HG03565 (cell line): ENCODE data around the gene GOLGA3.
A peak's percentile ranks its signal among the peaks of the same experiment; 100 is the strongest.
"Not testable (repeated sequence)": the region's sequence is repeated elsewhere in the genome, so short reads cannot be mapped to it uniquely, and the experiment has no call there.

Source experiments
- ATAC-seq: cut with Tn5 transposase; IDR thresholded peaks from one replicate; pipeline ENCODE4 v1.9.1; 2021; ENCODE audit warnings: mild to moderate bottlenecking, moderate library complexity; ENCODE audit not compliant: unreplicated experiment

Gene GOLGA3

DNA sequence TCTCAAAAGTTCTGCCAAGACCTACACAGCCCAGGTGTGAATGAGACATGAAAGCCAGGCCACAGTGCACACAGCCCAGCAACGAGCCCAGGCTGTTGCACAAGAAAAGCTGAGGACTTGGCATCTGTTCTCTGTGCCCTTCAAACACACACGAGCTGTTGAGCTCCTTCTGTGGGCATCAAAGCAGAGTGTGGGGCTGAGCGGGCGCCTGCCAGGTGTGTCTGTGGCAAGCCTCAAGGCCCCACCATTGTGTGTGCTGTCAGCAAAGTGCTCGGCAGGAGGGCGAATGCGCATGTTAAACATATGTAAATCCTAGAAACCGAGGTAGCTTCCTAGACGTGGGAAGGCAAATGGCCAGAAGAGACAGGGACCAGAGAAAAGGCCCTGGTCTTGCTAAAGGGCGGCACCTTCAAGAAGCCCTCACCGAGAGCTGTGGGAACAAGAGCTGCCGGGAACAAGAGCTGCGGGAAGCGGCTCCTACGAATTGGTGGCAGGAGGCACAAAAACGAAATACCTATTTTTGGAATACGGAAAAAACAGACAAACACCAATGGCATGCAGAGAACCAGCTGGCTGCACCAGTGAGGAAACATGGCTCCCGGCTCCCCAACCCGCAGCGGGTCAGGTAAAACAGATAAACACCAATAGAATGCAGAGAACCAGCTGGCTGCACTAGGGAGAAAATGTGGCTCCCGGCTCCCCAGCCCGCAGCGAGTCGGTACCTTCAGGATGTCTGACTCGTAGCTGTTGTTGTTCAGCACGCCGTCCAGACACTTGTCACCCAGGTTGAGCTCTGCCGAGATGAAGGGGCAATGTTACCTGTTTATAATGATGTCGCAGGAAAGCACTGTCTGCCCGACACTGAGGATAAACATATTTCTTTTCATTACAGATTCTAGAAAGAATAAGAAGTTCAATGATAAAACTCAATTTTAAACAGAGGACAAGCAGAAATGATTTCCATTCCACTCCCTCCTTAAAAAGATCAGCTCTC lies 19.0 kb upstream of the GOLGA3 start:
- ATAC-seq: no peak

DNA sequence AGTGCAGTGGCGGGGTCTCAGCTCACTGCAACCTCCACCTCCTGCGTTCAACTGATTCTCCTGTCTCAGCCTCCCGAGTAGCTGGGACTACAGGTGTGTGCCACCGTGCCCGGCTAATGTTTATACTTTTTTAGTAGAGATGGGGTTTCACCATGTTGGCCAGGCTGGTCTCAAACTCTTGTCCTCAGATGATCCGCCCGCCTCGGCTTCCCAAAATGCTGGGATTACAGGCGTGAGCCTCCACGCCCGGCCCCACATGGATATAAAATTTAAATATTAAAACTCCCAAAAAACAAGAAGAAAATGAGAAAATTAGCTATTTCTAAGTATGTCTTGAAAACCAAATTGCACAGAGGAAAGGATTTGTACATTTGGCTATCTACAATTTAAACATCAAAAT lies 16.0 kb upstream of the GOLGA3 start:
- ATAC-seq: not testable (repeated sequence)

DNA sequence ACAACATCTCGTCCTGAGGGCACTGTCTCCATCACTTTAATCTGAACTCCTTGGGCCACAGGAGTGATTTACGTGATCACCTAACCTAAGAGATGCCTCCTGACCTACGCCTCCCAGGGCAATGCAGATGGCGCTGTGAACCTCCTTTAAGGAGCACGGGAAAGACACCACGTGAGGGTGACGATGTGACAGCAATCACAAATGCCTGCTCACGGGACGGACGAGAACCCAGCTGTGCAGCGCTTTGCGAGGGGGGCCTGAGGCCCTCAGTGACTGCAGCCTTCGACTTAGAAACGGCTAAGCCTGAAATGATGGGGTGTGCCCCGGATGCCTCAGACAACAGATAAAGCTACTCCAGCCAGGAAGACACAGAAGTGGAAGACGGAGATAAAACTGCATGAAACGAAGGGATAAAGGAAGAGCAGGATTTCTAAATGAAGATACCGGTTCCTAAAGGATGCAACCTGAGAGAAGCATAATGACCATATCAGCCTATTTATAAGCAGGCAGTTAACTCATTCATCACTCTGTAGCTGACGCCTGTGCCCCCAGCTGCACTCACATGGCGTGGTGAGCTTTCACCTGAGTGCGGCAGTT lies 13.9 kb upstream of the GOLGA3 start:
- no peak for ATAC-seq

DNA sequence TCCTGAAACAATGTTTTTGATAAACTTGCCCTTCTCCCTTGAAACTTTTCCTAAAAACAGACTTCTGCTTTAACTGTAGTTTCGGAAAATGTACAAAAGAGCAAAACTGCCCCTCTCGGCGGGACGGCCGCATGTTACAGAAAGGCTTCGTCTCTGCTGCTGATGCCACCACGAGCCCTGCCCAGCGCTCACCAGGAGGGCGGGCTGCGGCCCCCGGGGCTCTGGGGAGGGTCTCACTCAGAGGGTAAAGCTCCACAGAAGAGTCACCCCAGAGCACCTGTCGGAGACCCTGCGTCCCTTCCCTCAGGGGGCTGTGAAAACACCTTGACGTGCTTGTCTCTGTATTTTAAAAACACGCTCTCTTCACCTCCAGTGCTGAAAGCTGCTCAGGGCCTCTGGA lies 12.5 kb upstream of the GOLGA3 start:
- ATAC-seq: no peak

DNA sequence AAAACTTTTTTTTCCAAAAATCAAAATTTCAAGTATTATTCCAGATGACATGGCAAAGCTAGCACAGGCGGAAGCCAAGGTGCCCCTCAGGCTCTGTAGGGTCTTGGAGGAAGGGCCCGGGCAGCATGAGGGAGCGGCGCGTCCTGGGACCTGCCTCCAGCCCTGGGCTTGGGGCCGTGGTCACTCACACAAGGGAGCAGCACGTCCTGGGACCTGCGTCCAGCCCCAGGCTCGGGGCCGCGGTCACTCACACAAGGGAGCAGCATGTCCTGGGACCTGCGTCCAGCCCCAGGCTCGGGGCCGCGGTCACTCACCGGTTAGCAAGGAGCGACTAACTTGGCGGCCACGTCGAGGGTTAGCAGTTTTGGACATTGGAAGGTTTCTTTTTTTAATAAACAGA lies 11.9 kb upstream of the GOLGA3 start:
- ATAC-seq: no peak

DNA sequence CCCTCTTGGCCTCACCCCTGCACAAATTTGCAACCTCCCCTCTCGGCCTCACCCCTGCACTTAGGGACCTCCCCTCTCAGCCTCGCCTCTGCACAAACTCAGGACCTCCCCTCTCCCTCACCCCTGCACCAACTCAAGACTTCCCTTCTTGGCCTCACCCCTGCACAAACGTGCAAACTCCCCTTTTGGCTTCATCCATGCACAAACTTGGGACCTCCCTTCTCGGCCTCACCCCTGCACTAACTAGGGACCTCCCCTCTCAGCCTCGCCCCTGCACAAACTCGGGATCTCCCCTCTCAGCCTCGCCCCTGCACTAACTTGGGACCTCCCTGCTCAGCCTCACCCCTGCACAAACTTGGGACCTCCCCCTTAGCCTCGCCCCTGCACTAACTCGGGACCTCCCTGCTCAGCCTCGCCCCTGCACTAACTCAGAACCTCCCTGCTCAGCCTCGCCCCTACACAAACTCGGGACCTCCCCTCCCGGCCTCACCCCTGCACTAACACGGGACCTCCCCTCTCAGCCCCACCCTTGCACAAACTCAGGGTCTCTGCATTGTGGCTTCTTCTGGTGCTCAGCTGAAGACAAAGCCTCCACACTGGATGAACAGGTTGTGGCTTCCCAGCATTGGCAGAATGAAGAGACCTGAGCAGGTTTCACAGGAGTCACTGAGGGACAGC lies 11.0 kb upstream of the GOLGA3 start:
- ATAC-seq: no peak

DNA sequence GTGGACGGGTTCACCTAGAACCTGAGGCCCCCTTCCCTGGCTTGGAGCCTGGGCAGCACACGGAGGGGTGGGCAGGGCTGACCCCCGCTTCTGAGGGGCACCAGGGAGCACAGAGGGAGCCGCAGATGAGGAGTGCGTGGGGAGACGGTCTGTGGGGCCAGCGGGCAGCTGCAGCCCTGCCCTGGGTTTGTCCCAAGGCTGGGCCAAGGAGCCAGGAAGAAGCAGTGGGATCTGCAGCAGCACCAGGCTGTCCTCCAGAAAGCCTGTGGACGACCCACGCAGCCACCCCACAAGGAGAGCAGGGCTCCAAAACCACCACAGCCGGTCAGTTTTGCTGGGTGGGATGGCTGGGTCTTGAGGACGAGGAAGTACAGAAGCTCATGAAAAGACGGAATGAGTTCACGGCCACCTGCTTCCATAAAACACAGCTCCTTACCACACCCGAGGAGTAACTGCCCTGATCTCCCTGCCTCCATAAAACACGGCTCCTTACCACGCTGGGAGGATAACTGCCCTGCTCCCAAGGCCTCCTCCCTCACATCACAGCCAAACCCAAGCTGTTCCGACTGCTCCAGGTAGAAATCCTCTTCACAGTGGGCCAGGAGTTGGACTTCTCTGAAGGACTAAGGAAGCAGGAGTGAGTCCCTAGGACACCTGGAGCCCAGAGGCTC lies 9.9 kb upstream of the GOLGA3 start:
- no peak for ATAC-seq

DNA sequence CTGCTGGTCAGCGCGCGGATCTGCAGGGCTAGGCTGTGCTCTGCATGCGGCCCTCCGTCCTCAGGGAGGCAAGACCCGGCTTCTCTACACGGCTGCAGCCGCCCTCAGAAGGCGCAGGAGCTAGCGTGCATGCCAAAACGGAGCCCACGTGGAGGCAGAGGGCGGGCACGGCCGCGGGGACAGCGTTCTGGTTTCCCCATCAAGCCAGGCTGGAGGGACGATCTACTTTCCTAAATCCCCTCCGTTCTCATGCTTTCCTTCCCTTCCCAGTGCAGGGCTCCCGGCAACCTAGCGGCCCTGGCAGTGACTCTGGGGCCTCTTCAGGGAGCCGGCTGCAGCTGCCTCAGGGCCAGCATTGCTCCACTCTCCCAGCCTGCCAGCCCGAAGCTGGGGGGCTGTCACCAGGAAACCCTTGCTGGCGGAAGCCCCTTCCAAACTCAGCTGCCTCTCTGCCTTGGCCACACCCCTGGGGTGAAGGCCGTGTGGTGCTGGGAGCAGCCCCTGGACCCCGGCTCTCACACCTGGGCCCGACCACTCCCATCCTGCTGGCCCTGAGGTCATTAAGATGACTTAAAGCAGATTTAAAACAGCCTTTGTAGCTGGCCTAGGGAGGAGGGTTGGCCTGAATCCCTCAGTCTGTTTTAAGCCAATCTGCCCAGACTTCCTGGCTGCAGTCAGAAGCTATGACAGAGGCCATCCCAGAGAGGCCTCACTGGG lies 9.2 kb upstream of the GOLGA3 start:
- ATAC-seq: no peak

DNA sequence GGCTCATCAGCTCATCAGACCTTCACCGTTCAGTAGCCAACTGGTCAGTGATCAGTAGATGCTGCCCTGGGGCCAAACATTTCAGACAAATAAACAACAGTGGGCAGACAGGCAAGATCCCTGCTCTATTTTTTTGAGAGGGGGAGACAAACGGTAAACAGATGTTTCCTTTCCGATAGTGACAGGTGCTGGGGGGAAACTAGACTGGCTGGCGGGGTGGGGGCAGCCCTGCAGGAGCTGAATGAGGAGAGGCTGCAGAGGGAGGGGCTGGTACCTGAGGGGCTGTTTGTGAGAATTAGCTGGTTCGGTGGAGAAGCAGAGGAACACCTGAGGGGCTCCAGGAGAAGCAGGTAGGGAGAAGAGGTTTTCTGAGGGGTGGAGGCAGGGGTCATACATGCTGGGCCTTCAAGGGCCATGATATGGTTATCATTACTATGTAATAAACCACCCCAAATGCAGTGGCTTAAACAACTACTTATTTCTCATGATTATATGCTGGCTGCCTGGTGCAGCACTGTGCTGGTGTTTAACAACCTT lies 8.2 kb upstream of the GOLGA3 start:
- ATAC-seq: no peak

DNA sequence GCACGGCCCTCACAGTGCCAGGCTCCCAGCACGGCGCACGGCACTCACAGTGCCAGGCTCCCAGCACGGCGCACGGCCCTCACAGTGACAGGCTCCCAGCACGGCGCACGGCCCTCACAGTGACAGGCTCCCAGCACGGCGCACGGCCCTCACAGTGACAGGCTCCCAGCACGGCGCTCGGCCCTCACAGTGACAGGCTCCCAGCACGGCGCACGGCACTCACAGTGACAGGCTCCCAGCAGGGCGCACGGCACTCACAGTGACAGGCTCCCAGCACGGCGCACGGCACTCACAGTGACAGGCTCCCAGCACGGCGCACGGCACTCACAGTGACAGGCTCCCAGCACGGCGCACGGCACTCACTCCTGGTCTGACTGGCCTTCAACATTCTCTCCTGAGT lies 7.6 kb upstream of the GOLGA3 start:
- ATAC-seq: not testable (repeated sequence)

DNA sequence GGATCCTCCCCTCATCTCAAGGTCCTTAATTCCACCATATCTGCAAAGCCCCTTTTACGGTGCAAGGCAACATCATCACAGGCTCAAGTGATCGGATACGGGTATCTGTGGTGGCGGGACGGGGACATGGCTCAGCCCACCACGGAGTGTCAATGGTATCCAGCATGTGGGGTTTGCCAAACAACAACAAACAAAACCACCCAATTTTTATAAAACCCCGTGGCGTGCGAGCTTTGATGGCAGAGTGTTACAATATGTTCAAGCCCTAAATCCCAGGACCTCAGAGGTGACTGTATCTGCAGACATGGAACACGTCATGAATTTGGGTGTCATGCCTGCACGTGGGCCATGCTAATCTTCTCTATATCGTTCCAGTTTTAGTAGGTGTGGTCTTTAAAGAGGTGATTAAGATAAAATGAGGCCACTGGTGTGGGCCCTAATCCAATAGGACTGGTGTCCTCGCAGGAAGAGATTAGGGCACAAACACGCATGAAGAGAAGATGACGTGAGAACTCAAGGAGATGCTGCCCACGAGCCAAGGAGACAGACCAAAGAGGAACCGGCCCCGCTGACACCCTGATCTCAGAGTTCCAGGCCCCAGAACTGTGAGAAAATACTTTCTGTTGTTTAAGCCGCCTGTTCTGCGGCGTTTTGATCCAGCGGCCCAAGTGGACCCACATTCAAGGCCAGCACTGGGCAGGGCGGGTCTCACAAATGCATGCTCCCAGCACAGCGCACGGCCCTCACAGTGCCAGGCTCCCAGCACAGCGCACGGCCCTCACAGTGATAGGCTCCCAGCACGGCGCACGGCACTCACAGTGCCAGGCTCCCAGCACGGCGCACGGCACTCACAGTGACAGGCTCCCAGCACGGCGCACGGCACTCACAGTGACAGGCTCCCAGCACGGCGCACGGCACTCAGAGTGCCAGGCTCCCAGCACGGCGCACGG lies 6.7 kb upstream of the GOLGA3 start:
- no peak for ATAC-seq

DNA sequence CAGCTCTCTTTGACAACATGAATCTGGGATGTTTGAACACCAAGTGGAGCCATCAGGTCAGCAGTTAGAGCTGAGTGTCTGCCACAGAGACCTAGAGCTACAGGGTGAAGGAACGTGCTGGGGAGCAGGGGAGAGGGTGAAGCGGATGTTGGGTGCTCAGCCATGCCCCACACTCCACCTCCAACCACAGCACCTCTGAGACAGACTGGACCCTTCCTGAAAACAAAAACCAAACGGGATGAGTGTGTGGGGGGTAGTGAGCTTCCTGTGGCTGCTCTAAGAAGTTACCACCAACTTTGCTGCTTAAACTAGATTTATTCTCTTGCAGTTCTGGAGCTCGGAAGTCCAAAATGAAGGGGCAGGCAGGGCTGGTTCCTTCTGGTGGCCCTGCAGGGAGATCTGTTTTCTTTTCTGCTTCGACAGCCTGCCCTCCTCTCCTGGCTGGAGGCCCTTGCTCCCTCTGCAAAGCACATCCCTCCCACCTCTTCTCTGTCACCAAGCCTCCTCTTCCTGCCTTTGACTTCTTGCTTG lies 5.6 kb upstream of the GOLGA3 start:
- no peak for ATAC-seq

DNA sequence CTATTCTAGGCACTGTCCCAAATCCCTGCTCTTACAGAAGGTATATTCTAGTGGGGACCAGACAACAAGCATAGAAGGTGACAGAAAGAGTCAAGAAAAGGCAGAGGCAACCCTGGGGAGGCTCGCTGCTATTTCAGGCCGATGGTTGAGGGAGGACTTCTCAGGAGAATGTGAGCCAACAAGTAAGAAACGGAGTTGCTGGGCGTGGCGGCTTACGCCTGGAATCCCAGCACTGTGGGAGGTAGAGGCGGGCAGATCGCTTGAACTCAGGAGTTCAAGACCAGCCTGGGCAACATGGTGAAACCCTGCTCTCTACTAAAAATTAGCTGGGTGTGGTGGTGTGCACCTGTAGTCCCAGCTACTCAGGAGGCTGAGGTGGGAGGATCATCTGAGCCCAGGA lies 4.7 kb upstream of the GOLGA3 start:
- ATAC-seq: no peak

DNA sequence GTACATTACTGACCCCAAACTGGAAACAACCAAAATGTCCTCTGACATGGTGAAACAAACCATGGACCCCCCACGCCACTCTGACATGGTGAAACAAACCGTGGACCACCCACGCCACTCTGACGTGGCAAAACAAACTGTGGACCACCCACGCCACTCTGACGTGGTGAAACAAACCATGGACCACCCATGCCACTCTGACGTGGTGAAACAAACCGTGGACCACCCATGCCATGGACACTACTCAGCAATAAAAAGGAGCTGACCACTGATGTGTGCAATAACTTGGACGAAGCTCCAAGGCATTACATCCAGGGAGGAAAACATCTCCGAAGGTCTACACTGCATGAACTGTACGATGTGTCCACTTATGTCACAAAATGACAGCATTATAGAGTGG lies 3.1 kb upstream of the GOLGA3 start:
- no peak for ATAC-seq

DNA sequence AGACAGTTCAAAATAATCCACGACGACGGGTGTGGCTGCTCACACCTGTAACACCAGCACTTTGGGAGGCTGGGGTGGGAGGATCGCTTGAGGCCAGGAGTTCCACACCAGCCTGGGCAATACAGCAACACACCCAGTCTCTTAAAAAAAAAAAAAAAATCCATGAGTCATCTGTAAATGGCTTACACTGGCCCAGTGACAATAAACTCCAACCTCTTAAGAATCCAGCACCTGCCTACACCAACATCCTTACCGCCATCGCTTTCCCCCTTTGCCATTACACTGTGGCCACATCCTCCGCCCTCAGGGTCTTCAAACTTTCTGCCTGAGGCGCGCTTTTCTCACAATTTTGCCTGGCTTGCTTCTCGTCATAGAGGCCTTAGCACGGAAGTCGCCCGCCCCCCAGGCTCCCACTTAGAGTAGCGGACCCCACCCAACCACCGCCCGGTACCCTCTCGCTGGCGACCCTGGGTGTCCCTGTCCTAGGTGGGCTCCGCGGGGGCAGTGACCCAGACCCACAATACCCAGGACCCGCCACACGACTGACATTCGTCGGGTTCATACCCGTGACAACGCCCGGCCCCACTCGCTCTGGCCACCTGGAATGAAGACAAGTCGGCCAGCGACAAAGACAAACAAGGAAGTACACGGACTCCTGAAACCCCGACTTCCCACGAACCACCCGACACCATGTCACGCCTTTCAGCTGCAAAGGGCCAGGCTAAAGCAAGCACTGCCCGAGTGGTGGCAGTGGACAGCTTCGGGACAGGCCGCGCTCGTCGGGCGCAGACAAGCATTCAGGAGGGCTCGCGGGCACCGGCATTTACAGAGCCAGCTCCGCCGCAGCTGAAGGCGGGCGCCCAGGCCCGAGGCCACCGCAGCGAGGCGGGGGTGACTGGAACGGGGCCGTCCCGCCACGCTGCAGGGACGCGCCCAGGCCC lies 636 bp downstream of the GOLGA3 start:
- ATAC-seq: peak; percentile 11

DNA sequence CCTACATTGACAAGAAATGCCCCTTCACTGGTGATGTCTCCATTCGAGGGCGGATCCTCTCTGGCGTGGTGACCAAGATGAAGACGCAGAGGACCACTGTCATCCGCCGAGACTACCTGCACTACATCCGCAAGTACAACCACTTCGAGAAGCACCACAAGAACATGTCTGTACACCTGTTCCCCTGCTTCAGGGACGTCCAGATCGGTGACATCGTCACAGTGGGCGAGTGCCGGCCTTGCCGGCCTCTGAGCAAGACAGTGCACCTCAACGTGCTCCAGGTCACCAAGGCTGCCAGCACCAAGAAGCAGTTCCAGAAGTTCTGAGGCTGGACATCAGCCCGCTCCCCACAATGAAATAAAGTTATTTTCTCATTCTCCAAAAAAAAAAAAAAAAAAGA lies 2.8 kb downstream of the GOLGA3 start:
- no peak for ATAC-seq

DNA sequence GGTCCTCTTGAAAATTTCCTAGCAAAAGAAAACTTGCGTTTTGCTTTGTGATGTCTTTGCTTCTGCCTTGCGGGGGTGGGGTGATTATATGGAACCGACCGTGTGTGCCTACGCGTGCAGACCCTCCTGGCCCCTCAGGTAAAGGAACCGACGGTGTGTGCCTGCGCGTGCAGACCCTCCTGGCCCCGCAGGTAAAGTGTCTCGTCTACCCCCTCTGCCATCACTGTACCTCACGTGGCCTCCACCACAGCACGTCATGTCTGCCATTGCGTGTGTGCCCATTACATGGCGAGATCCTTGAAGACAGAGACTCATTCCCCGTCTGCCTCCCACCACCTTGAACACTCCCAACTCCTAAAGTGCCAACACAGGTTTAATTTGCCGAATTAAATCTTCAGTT lies 3.6 kb downstream of the GOLGA3 start:
- no peak for ATAC-seq

DNA sequence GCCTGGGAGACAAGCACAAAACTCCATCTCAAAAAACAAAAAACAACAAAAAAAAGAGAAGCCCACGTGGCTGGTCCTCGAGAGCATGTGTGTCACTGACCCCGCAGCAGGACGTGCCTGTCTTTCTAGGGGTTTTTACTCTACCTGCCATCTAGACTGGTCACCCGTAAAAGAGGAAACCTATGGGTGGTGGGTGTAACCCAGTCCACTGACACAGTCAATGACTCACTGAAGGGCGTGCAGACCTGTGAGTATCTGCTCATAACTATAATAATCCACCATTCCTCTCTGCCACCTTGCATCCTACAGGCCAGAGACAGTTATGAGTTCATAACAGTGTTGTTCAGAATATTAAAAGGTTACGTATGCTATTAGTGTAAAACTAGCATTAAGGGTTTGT lies 4.6 kb downstream of the GOLGA3 start:
- no peak for ATAC-seq
